H1 (cell line): ENCODE results near the gene ING5. TPM values are rescaled to one million over a fixed set of nuclear protein-coding genes. Genes with fewer than 3 reads are reported as not detected.

Experiments
- CTCF ChIA-PET: fragments of 300-600 bp; sonication (Branson Sonifier 250); formaldehyde crosslinking; loops from one replicate; lab custom pipeline; 2021; ENCODE audit not compliant: partially characterized antibody; lab: Charles Lee
- POLR2A ChIA-PET: fragments of 300-600 bp; sonication (Branson Sonifier 250); formaldehyde crosslinking; loops from one replicate; lab custom pipeline; 2021; ENCODE audit warnings: inconsistent platforms; ENCODE audit not compliant: partially characterized antibody; lab: Charles Lee
- DNase-seq, 2 experiments: peaks; one replicate each; pipeline versions ENCODE4 v3.0.0 to v3.0.0-alpha.2; 2010 to 2022; ENCODE audit warnings: low spot score in 2 of 2, low read depth in 1 of 2, mixed read lengths in 1 of 2
- FAIRE-seq: peaks from 2 replicates; lab custom pipeline; 2011; peaks lifted over from hg19 to GRCh38; lab: Jason Lieb, UNC
- H2AFZ ChIP-seq: 2 replicates; pipeline ENCODE4 v1.8.1; 2012; ENCODE audit warnings: low read length, inconsistent platforms
- H2AK5ac ChIP-seq: 2 replicates; pipeline ENCODE4 v1.6.1; 2013; ENCODE audit warnings: low read depth, low read length
- H2BK120ac ChIP-seq: replicated peaks from 2 replicates; pipeline ENCODE3; 2013; ENCODE audit warnings: low read depth, low read length, inconsistent platforms
- H2BK12ac ChIP-seq: 2 replicates; pipeline ENCODE4 v1.6.1; 2013; ENCODE audit warnings: low read depth, low read length
- H2BK15ac ChIP-seq: 2 replicates; pipeline ENCODE4 v1.6.1; 2013; ENCODE audit warnings: low read length
- H2BK20ac ChIP-seq: 2 replicates; pipeline ENCODE4 v1.6.1; 2013; ENCODE audit warnings: low read length
- H2BK5ac ChIP-seq: 2 replicates; pipeline ENCODE4 v1.6.1; 2013; ENCODE audit warnings: low read depth, low read length
- H3K14ac ChIP-seq: 2 replicates; pipeline ENCODE4 v1.6.1; 2013; ENCODE audit warnings: inconsistent platforms; ENCODE audit not compliant: insufficient read length
- H3K18ac ChIP-seq: 2 replicates; pipeline ENCODE4 v1.6.1; 2013; ENCODE audit warnings: low read length; ENCODE audit errors: extremely low read depth
- H3K23ac ChIP-seq: 2 replicates; pipeline ENCODE4 v1.6.1; 2013; ENCODE audit warnings: inconsistent platforms; ENCODE audit not compliant: insufficient read length
- H3K23me2 ChIP-seq: 2 replicates; pipeline ENCODE4 v1.6.1; 2013; ENCODE audit warnings: low read depth, low read length
- H3K27ac ChIP-seq: 2 replicates; pipeline ENCODE4 v1.6.1; 2011; ENCODE audit warnings: low read depth, low read length, inconsistent platforms
- H3K27me3 ChIP-seq, 4 experiments: replicated peaks in 1 of 4; 1 replicate in 1 of 4; 2 replicates in 3 of 4; pipeline versions ENCODE4 v1.6.1 to v1.8.1; 2011 to 2013; ENCODE audit warnings: low read length in 3 of 4, mild to moderate bottlenecking in 3 of 4, inconsistent platforms in 2 of 4, mixed read lengths in 2 of 4, moderate library complexity in 1 of 4; ENCODE audit not compliant: control insufficient read depth in 3 of 4, insufficient read depth in 3 of 4; ENCODE audit errors: extremely low read depth in 1 of 4
- H3K36me3 ChIP-seq, 4 experiments: 2 replicates each; pipeline versions ENCODE4 v1.6.1 to v1.8.1; 2011 to 2013; ENCODE audit warnings: mild to moderate bottlenecking in 4 of 4, low read length in 3 of 4, moderate library complexity in 2 of 4, control low read depth in 1 of 4, inconsistent platforms in 1 of 4; ENCODE audit not compliant: insufficient read depth in 4 of 4, control insufficient read depth in 2 of 4
- H3K4ac ChIP-seq: replicated peaks from 2 replicates; pipeline ENCODE3; 2013; ENCODE audit warnings: low read length, low read depth, mixed read lengths, inconsistent platforms; ENCODE audit not compliant: insufficient read length
- H3K4me1 ChIP-seq, 4 experiments: replicated peaks in 1 of 4; 1 replicate in 1 of 4; 2 replicates in 3 of 4; pipeline versions ENCODE4 v1.6.1 to v1.8.1; 2011 to 2013; ENCODE audit warnings: low read length in 3 of 4, inconsistent platforms in 2 of 4, mixed read lengths in 1 of 4; ENCODE audit not compliant: insufficient read depth in 4 of 4, control insufficient read depth in 3 of 4
- H3K4me2 ChIP-seq, 2 experiments: 2 replicates each; pipeline versions ENCODE4 v1.6.1 to v1.8.1; 2011 to 2013; ENCODE audit warnings: low read depth in 2 of 2, low read length in 2 of 2, control low read depth in 1 of 2, inconsistent platforms in 1 of 2, mild to moderate bottlenecking in 1 of 2; ENCODE audit not compliant: insufficient read depth in 1 of 2
- H3K4me3 ChIP-seq, 4 experiments: fragments of 200-600, 300-600 bp in 1 of 4; sonication (generic), shearing (Covaris generic), sonication (Bioruptor Twin) in 1 of 4; 2 replicates each; pipeline versions ENCODE4 v1.5.1 to v1.8.1; 2011 to 2016; ENCODE audit warnings: low read length in 4 of 4, low read depth in 3 of 4, control low read depth in 2 of 4, inconsistent platforms in 2 of 4, mild to moderate bottlenecking in 2 of 4, mixed read lengths in 1 of 4, moderate library complexity in 1 of 4; ENCODE audit not compliant: insufficient read depth in 2 of 4; ENCODE audit errors: extremely low read depth in 1 of 4
- H3K56ac ChIP-seq: replicated peaks from 2 replicates; pipeline ENCODE3; 2013; ENCODE audit warnings: low read depth, mild to moderate bottlenecking, mixed read lengths, low read length, inconsistent platforms; ENCODE audit not compliant: insufficient read length
- H3K79me1 ChIP-seq: 2 replicates; pipeline ENCODE4 v1.6.1; 2013; ENCODE audit warnings: low read depth, low read length, control low read depth
- H3K79me2 ChIP-seq, 2 experiments: 2 replicates each; pipeline versions ENCODE4 v1.6.1 to v1.8.1; 2012 to 2013; ENCODE audit warnings: low read length in 2 of 2, mild to moderate bottlenecking in 2 of 2, inconsistent platforms in 1 of 2; ENCODE audit not compliant: insufficient read depth in 2 of 2, control insufficient read depth in 1 of 2
- H3K9ac ChIP-seq, 4 experiments: replicated peaks in 1 of 4; 1 replicate in 1 of 4; 2 replicates in 3 of 4; pipeline versions ENCODE4 v1.6.1 to v1.8.1; 2011 to 2013; ENCODE audit warnings: low read depth in 3 of 4, low read length in 3 of 4, control low read depth in 2 of 4, mild to moderate bottlenecking in 2 of 4, moderate library complexity in 2 of 4, inconsistent platforms in 1 of 4; ENCODE audit errors: extremely low read depth in 1 of 4
- H3K9me3 ChIP-seq, 2 experiments: 2 replicates each; pipeline versions ENCODE4 v1.6.1 to v1.8.1; 2012 to 2013; ENCODE audit warnings: mild to moderate bottlenecking in 2 of 2, moderate library complexity in 2 of 2, control low read depth in 1 of 2, inconsistent platforms in 1 of 2, low read depth in 1 of 2, low read length in 1 of 2, mixed read lengths in 1 of 2; ENCODE audit not compliant: insufficient read depth in 2 of 2
- H4K20me1 ChIP-seq, 2 experiments: replicated peaks in 1 of 2; 2 replicates each; pipeline versions ENCODE3 to v1.8.1; 2011 to 2013; ENCODE audit warnings: inconsistent platforms in 2 of 2, low read length in 2 of 2, mild to moderate bottlenecking in 1 of 2; ENCODE audit not compliant: insufficient read depth in 2 of 2, control insufficient read depth in 1 of 2
- H4K5ac ChIP-seq: 2 replicates; pipeline ENCODE4 v1.6.1; 2013; ENCODE audit warnings: low read length, low read depth, mixed read lengths, inconsistent platforms; ENCODE audit not compliant: insufficient read length
- H4K8ac ChIP-seq: 2 replicates; pipeline ENCODE4 v1.8.0; 2013; ENCODE audit warnings: mild to moderate bottlenecking, moderate library complexity, low read length, inconsistent platforms; ENCODE audit not compliant: insufficient read depth; ENCODE audit errors: extremely low read depth
- H4K91ac ChIP-seq: replicated peaks from 2 replicates; pipeline ENCODE3; 2013; ENCODE audit warnings: low read length, mixed read lengths, inconsistent platforms; ENCODE audit not compliant: insufficient read length
- ATF2 ChIP-seq: IDR thresholded peaks from 2 replicates; pipeline ENCODE4 v1.6.1; 2012; ENCODE audit warnings: low read length, inconsistent platforms
- CEBPB ChIP-seq: IDR thresholded peaks from 2 replicates; pipeline ENCODE4 v1.6.1; 2012; ENCODE audit warnings: low read depth, low read length
- JUN ChIP-seq: IDR thresholded peaks from 2 replicates; pipeline ENCODE4 v1.6.1; 2011; ENCODE audit warnings: low read depth, mild to moderate bottlenecking, improper control_type of control experiment, low read length
- NANOG ChIP-seq: IDR thresholded peaks from 2 replicates; pipeline ENCODE4 v1.6.1; 2011; ENCODE audit warnings: low read length, low read depth, mild to moderate bottlenecking, inconsistent platforms; ENCODE audit not compliant: insufficient read depth, poor library complexity, severe bottlenecking
- PHF8 ChIP-seq: fragments of 200-600 bp; sonication (generic); conservative IDR thresholded peaks from 2 replicates; pipeline ENCODE4 v1.7.1; 2012; ENCODE audit warnings: low read depth, mild to moderate bottlenecking, inconsistent platforms, low read length, moderate library complexity
- SIX5 ChIP-seq: IDR thresholded peaks from 2 replicates; pipeline ENCODE4 v1.6.1; 2011; ENCODE audit warnings: mild to moderate bottlenecking, low read depth, low read length
- WGBS, 2 experiments: shearing (Covaris generic) in 1 of 2; methylation state at CpG; one replicate each; pipeline versions ENCODE4 v1.1.6 to v1.1.7; 2013 to 2015; ENCODE audit warnings: low lambda C conversion rate in 2 of 2, mixed read lengths in 2 of 2, inconsistent platforms in 1 of 2, low coverage in 1 of 2, missing lambda C conversion rate in 1 of 2; ENCODE audit not compliant: insufficient replicate concordance in 2 of 2, insufficient coverage in 1 of 2, insufficient read length in 1 of 2; ENCODE audit errors: extremely low coverage in 1 of 2, missing lambda C conversion rate in 1 of 2; 5-methylcytosine and 5-hydroxymethylcytosine counted together
- long read RNA-seq, 2 experiments: library from RNA in 1 of 2; library from capped mRNA in 1 of 2; stranded (forward); transcript quantifications; one replicate each; pipeline ENCODE4 v2.0.0, GENCODE V29; 2021; ENCODE audit warnings: inconsistent platforms in 1 of 2
- polyA minus RNA-seq, 3 experiments: library from RNA; depleted of rRNA, polyadenylated mRNA; stranded (reverse); fragments of >200 nt; gene quantifications; 1 replicate in 2 of 3; 2 replicates in 1 of 3; pipeline ENCODE4 v1.2.3, GENCODE V29; 2011
- polyA plus RNA-seq, 7 experiments: library from polyadenylated mRNA; depleted of rRNA in 3 of 7; stranded (reverse) in 5 of 7; unstranded in 2 of 7; fragments of >200 nt in 5 of 7; fragments of 200-250 nt in 2 of 7; gene quantifications; 1 replicate in 5 of 7; 2 replicates in 1 of 7; 4 replicates in 1 of 7; pipeline versions ENCODE4 v1.2.1 to v1.2.3, GENCODE V29; 2011 to 2013; ENCODE audit warnings: missing spikeins in 2 of 7, mixed read lengths in 2 of 7
- total RNA-seq: library from RNA; stranded (reverse); fragmentation: NEBNext Ultra II Directional; extraction: Animal tissue kit (Norgen Biotek cat#: 25700); gene quantifications from 2 replicates; pipeline ENCODE4 v1.2.1, GENCODE V29; 2021

The ING5 gene
- 47.4 and 49.7 TPM in 2 replicates for total RNA-seq
- polyA plus RNA-seq (2011; rRNA removed) = 41.5 and 42.5 TPM in 2 replicates
- 44.1 TPM for polyA plus RNA-seq (2011; cell fraction: cytosol; rRNA removed)
- 91.5 TPM for polyA plus RNA-seq (2011; cell fraction: nucleus; rRNA removed)
- 33.8 to 49.1 TPM (median 39.8 TPM) in 4 replicates for polyA plus RNA-seq (2012, experiment 1 of 2)
- polyA plus RNA-seq (2012, experiment 2 of 2) = 14.9 TPM
- 22.2 TPM for polyA plus RNA-seq (2013, experiment 1 of 2)
- 20.1 TPM for polyA plus RNA-seq (2013, experiment 2 of 2)
- 52.8 and 60.2 TPM in 2 replicates for polyA minus RNA-seq (2011; rRNA and poly(A)+ RNA removed)
- 26.1 TPM for polyA minus RNA-seq (2011; cell fraction: cytosol; rRNA and poly(A)+ RNA removed)
- 42.9 TPM for polyA minus RNA-seq (2011; cell fraction: nucleus; rRNA and poly(A)+ RNA removed)
- long read RNA-seq, experiment 1, full-length matches to known transcripts = 3 of 15 reads
- long read RNA-seq, experiment 1, partial matches to known transcripts = 8 of 15 reads
- long read RNA-seq, experiment 1, other reads (novel, unspliced or antisense) = 4 of 15 reads
- long read RNA-seq, experiment 2, full-length matches to known transcripts = 6 of 9 reads
- long read RNA-seq, experiment 2, partial matches to known transcripts = 2 of 9 reads
- long read RNA-seq, experiment 2, other reads (novel, unspliced or antisense) = 1 of 9 reads

GRCh38 chr2:241701399-241702154, at the start of gene ING5:
ING5 (plus strand) TSS chr2:241702039; CDS start chr2:241702066, 27 bp downstream.
- ChIA-PET CTCF (interaction anchor here (0.6 to 2.6 kb wide), 11 partner anchors 11 to 924 kb away, joined by 3 to 11 read pairs (median 5); partner anchors contain the start of genes D2HGDH and DTYMK), POLR2A (interaction anchor here (0.6 to 11.2 kb wide), 39 partner anchors 9 to 599 kb away, joined by 3 to 265 read pairs (median 4); partner anchors contain the start of genes ATG4B, D2HGDH, DTYMK and MTERF4)
- Histone ChIP-seq H3K14ac (no peak within 1 kb of the TSS), H3K27me3 (no peaks in the 10 kb centered on the region), H3K23ac (no peak within 1 kb of the TSS), H3K4me3 (peak within 1 kb of the TSS; percentile 76 to 95 (median 81)), H2BK120ac (peak within 1 kb of the TSS; percentile 64), H3K56ac (peak within 1 kb of the TSS; percentile 69), H2BK12ac (no peak within 1 kb of the TSS), H2AK5ac (peak within 1 kb of the TSS; percentile 29; the same call in 1 of the 2 replicates), H3K4me1 (peaks cover 0 to 5% (median 3%) of the 10 kb centered on the region in 4 experiments; a peak in 4 of 7 replicates), H3K23me2 (peaks cover 2% of the 10 kb centered on the region; the same call in 1 of the 2 replicates), H3K9me3 (no peaks in the 10 kb centered on the region), H3K18ac (peak within 1 kb of the TSS; percentile 32), H4K91ac (peak within 1 kb of the TSS; percentile 91), H3K4me2 (peak within 1 kb of the TSS; percentile 63 to 83), H3K79me1 (peaks cover 5% of the 10 kb centered on the region; the same call in 1 of the 2 replicates), H3K27ac (peak within 1 kb of the TSS; percentile 98), H3K4ac (peak within 1 kb of the TSS; percentile 96), H3K36me3 (peaks cover 7 to 16% (median 13%) of the 10 kb centered on the region in 4 experiments), H4K8ac (peak within 1 kb of the TSS; percentile 98), H2BK5ac (peak within 1 kb of the TSS; percentile 95), H2BK15ac (no peak within 1 kb of the TSS), H3K9ac (peak within 1 kb of the TSS; percentile 75 to 99 (median 98)), H2BK20ac (no peak within 1 kb of the TSS), H3K79me2 (peaks cover 5 to 19% of the 10 kb centered on the region in 2 experiments; a peak in 3 of 4 replicates), H2AFZ (no peak within 1 kb of the TSS), H4K5ac (peak within 1 kb of the TSS; percentile 61), H4K20me1 (peaks cover 4 to 8% of the 10 kb centered on the region in 2 experiments)
- FAIRE-seq (no peak), DNase-seq (peak; percentile 73 to 98)
- WGBS, 2 experiments = 2% methylated on average over 10 of the region's 96 CpGs; no CpG with 5 or more reads in 1 of the 2 experiments
- no peak for TF ChIP-seq ATF2
- TF ChIP-seq CEBPB = no peak
- TF ChIP-seq SIX5 = no peak
- TF ChIP-seq PHF8 = peak; percentile 92
- TF ChIP-seq NANOG = peak; percentile 62
- no peak for TF ChIP-seq JUN
